Karpas-422 (cell line): ENCODE measurements around the gene ITPRID1. TPM values are rescaled to one million over a fixed set of nuclear protein-coding genes. Genes with fewer than 3 reads are reported as not detected.
"Not testable (repeated sequence)": the region's sequence is repeated elsewhere in the genome, so short reads cannot be mapped to it uniquely, and the experiment has no call there.

Source experiments
- DNase-seq: peaks from one replicate; pipeline ENCODE4 v3.0.0-alpha.2; 2015
- H2AFZ ChIP-seq: fragments of 200-600 bp; sonication (generic); 2 replicates; pipeline ENCODE4 v1.6.1; 2014; ENCODE audit warnings: antibody characterized with exemption, low read length, mixed read lengths
- H3K27ac ChIP-seq: fragments of 200-600 bp; sonication (generic); 2 replicates; pipeline ENCODE4 v1.5.1; 2014; ENCODE audit warnings: mild to moderate bottlenecking, low read length, moderate library complexity
- H3K27me3 ChIP-seq: fragments of 200-600 bp; sonication (generic); 2 replicates; pipeline ENCODE4 v1.6.1; 2014; ENCODE audit warnings: low read length, mixed read lengths
- H3K36me3 ChIP-seq: fragments of 200-600 bp; sonication (generic); 2 replicates; pipeline ENCODE4 v1.6.1; 2014; ENCODE audit warnings: low read length, mixed read lengths; ENCODE audit not compliant: insufficient read depth
- H3K4me1 ChIP-seq: fragments of 200-600 bp; sonication (generic); 2 replicates; pipeline ENCODE4 v1.6.1; 2014; ENCODE audit warnings: mild to moderate bottlenecking, low read length, mixed read lengths
- H3K4me2 ChIP-seq: fragments of 200-600 bp; sonication (generic); 2 replicates; pipeline ENCODE4 v1.6.1; 2014; ENCODE audit warnings: low read length, low read depth, mild to moderate bottlenecking; ENCODE audit not compliant: poor library complexity, severe bottlenecking
- H3K4me3 ChIP-seq: fragments of 200-600 bp; sonication (generic); 2 replicates; pipeline ENCODE4 v1.5.1; 2014; ENCODE audit warnings: mild to moderate bottlenecking, antibody characterized with exemption, low read length, mixed read lengths
- H3K79me2 ChIP-seq: fragments of 200-600 bp; sonication (generic); 2 replicates; pipeline ENCODE4 v1.6.1; 2014; ENCODE audit warnings: mild to moderate bottlenecking, low read length, mixed read lengths
- H3K9ac ChIP-seq: fragments of 200-600 bp; sonication (generic); 2 replicates; pipeline ENCODE4 v1.6.0; 2014; ENCODE audit warnings: low read length
- H3K9me2 ChIP-seq: fragments of 200-600 bp; sonication (generic), shearing (Covaris generic); replicated peaks from 2 replicates; pipeline ENCODE4 v1.6.0; 2014; ENCODE audit warnings: mild to moderate bottlenecking, low read length, moderate library complexity; ENCODE audit not compliant: insufficient read depth
- H3K9me3 ChIP-seq: fragments of 300-700, 200-600 bp; sonication (generic); 2 replicates; pipeline ENCODE4 v1.6.1; 2014; ENCODE audit warnings: low read length, mixed read lengths
- H4K20me1 ChIP-seq: fragments of 200-600 bp; sonication (generic); 2 replicates; pipeline ENCODE4 v1.6.1; 2014; ENCODE audit warnings: mild to moderate bottlenecking, antibody characterized with exemption, low read length, low read depth; ENCODE audit not compliant: insufficient read depth
- total RNA-seq: library from RNA; depleted of rRNA; stranded (reverse); fragments of >200 nt; shearing (Covaris generic); gene quantifications from 2 replicates; pipeline ENCODE4 v1.2.3, GENCODE V29; 2014; ENCODE audit warnings: low replicate concordance

ITPRID1 gene
- total RNA-seq, 1 experiment from 2014 or later: not detected

GRCh38 chr7:31518766-31519165, 4.9 kb downstream of the ITPRID1 start:
- no peaks in the 10 kb centered on the region for H3K9me3 ChIP-seq
- no peak for DNase-seq
- no peak overlapping the region for H3K4me2 ChIP-seq
- H3K9me2 ChIP-seq: no peaks in the 10 kb centered on the region
- H3K27me3 ChIP-seq: no peaks in the 10 kb centered on the region
- H3K9ac ChIP-seq: no peak overlapping the region
- no peaks in the 10 kb centered on the region for H3K4me1 ChIP-seq
- no peaks in the 10 kb centered on the region for H3K79me2 ChIP-seq
- no peaks in the 10 kb centered on the region for H3K36me3 ChIP-seq
- H3K27ac ChIP-seq: no peak overlapping the region
- no peaks in the 10 kb centered on the region for H4K20me1 ChIP-seq
- H3K4me3 ChIP-seq: no peak overlapping the region
- H2AFZ ChIP-seq: no peak overlapping the region

GRCh38 chr7:31521336-31522010, 7.6 kb downstream of the ITPRID1 start:
- Histone ChIP-seq H3K79me2 (no peaks in the 10 kb centered on the region), H3K4me1 (no peaks in the 10 kb centered on the region), H3K9me3 (no peaks in the 10 kb centered on the region), H3K27ac (no peak overlapping the region), H3K9ac (no peak overlapping the region), H3K4me3 (no peak overlapping the region), H3K36me3 (no peaks in the 10 kb centered on the region), H2AFZ (no peak overlapping the region), H3K27me3 (no peaks in the 10 kb centered on the region), H4K20me1 (no peaks in the 10 kb centered on the region), H3K9me2 (no peaks in the 10 kb centered on the region), H3K4me2 (no peak overlapping the region)
- no peak for DNase-seq

- Histone ChIP-seq H4K20me1 (no peaks in the 10 kb centered on the region), H2AFZ (no peak overlapping the region), H3K9ac (no peak overlapping the region), H3K4me3 (no peak overlapping the region), H3K9me2 (no peaks in the 10 kb centered on the region), H3K36me3 (no peaks in the 10 kb centered on the region), H3K79me2 (no peaks in the 10 kb centered on the region), H3K9me3 (no peaks in the 10 kb centered on the region), H3K4me2 (no peak overlapping the region), H3K4me1 (no peaks in the 10 kb centered on the region), H3K27ac (no peak overlapping the region), H3K27me3 (no peaks in the 10 kb centered on the region)
- no peak for DNase-seq
Measured at GRCh38 chr7:31526864-31527263, 13.0 kb downstream of the ITPRID1 start.

DNA sequence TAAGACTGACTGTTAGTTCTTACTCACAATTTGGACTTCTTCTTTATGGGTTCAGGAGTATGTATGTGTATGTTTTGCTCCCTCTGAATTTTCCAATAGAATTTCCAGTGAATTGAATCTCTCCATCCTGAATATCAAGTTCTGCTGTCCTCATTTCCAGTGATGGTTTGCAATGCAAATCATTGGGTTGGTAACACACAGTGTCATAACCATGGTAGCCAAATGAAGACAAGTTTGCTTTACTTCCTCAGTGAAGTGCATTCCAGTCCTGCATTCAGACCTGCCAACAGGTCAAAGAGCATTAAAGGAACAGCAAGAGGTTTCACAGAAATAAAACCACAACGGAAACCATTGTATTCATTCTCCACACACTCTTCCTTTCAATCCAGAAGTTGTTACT, 15.2 kb downstream of the ITPRID1 start:
- H3K79me2 ChIP-seq: no peaks in the 10 kb centered on the region
- H4K20me1 ChIP-seq: no peaks in the 10 kb centered on the region
- no peak overlapping the region for H3K9ac ChIP-seq
- H3K4me3 ChIP-seq: no peak overlapping the region
- H3K27ac ChIP-seq: no peak overlapping the region
- no peaks in the 10 kb centered on the region for H3K27me3 ChIP-seq
- no peak for DNase-seq
- H2AFZ ChIP-seq: no peak overlapping the region
- no peaks in the 10 kb centered on the region for H3K9me2 ChIP-seq
- H3K36me3 ChIP-seq: no peaks in the 10 kb centered on the region
- H3K4me1 ChIP-seq: no peaks in the 10 kb centered on the region
- H3K4me2 ChIP-seq: no peak overlapping the region
- no peaks in the 10 kb centered on the region for H3K9me3 ChIP-seq

DNA sequence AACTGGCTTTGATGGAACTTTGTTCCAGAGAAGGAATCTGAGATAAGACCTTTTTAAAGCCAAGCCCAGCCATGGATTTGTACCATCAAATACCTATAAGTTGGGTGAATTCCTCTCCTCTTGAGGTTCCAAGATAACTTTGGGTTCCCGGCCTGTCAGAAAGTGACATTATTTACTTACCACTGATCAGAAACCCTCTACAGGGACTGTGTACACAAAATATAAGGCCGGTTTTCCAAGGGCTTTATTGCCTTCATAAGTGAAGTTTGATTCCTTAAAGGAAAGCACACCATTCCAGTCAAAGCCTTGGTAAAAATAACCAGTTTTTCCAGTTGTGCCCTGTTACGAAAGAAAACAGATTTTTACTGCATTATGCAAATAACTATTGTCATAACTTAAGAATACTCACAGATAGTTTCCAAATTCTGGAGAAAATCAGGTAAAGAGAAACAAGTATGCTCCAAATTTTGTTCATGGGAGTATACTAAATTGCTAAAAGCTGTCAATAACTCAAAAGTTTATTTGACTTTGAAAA, 26.8 kb downstream of the ITPRID1 start:
- H3K4me2 ChIP-seq, H3K4me3 ChIP-seq, H3K9me2 ChIP-seq, H2AFZ ChIP-seq, H4K20me1 ChIP-seq, DNase-seq, H3K4me1 ChIP-seq, H3K36me3 ChIP-seq, H3K27ac ChIP-seq, H3K9ac ChIP-seq, H3K79me2 ChIP-seq, H3K27me3 ChIP-seq, H3K9me3 ChIP-seq: not testable (repeated sequence)

- Histone ChIP-seq H3K4me3 (no peak overlapping the region), H3K4me2 (no peak overlapping the region), H2AFZ (no peak overlapping the region), H3K9me3 (no peaks in the 10 kb centered on the region), H3K36me3 (no peaks in the 10 kb centered on the region), H3K27ac (no peak overlapping the region), H3K4me1 (no peaks in the 10 kb centered on the region), H3K9ac (no peak overlapping the region), H3K9me2 (no peaks in the 10 kb centered on the region), H3K79me2 (no peaks in the 10 kb centered on the region), H3K27me3 (no peaks in the 10 kb centered on the region), H4K20me1 (no peaks in the 10 kb centered on the region)
- DNase-seq: no peak
Measured at GRCh38 chr7:31545549-31545948, 31.7 kb downstream of the ITPRID1 start.

- Histone ChIP-seq H3K4me2 (no peak overlapping the region), H3K9me2 (no peaks in the 10 kb centered on the region), H4K20me1 (no peaks in the 10 kb centered on the region), H3K4me1 (no peaks in the 10 kb centered on the region), H2AFZ (no peak overlapping the region), H3K79me2 (no peaks in the 10 kb centered on the region), H3K27ac (no peak overlapping the region), H3K4me3 (no peak overlapping the region), H3K36me3 (no peaks in the 10 kb centered on the region), H3K27me3 (no peaks in the 10 kb centered on the region), H3K9me3 (no peaks in the 10 kb centered on the region), H3K9ac (no peak overlapping the region)
- no peak for DNase-seq
Measured at GRCh38 chr7:31549611-31550010, 35.7 kb downstream of the ITPRID1 start.

- no peaks in the 10 kb centered on the region for H3K9me2 ChIP-seq
- H3K4me1 ChIP-seq: no peaks in the 10 kb centered on the region
- H3K36me3 ChIP-seq: no peaks in the 10 kb centered on the region
- no peaks in the 10 kb centered on the region for H3K27me3 ChIP-seq
- H3K4me2 ChIP-seq: no peak overlapping the region
- no peak for DNase-seq
- no peak overlapping the region for H2AFZ ChIP-seq
- H4K20me1 ChIP-seq: no peaks in the 10 kb centered on the region
- H3K27ac ChIP-seq: no peak overlapping the region
- no peak overlapping the region for H3K4me3 ChIP-seq
- H3K79me2 ChIP-seq: no peaks in the 10 kb centered on the region
- H3K9me3 ChIP-seq: no peaks in the 10 kb centered on the region
- no peak overlapping the region for H3K9ac ChIP-seq
Measured at GRCh38 chr7:31550432-31550831, 36.5 kb downstream of the ITPRID1 start.
